NCI-H2196 treated with DMSO at 0.1 percent for 48 hours (cell line): ENCODE data around the gene RNASE9.
"Not testable (repeated sequence)": the region's sequence is repeated elsewhere in the genome, so short reads cannot be mapped to it uniquely, and the experiment has no call there.

Source experiments
- DNase-seq: peaks from one replicate; lab custom pipeline; 2025; ENCODE audit not compliant: unreplicated experiment; lab: John Stamatoyannopoulos, UW

Gene RNASE9

DNA sequence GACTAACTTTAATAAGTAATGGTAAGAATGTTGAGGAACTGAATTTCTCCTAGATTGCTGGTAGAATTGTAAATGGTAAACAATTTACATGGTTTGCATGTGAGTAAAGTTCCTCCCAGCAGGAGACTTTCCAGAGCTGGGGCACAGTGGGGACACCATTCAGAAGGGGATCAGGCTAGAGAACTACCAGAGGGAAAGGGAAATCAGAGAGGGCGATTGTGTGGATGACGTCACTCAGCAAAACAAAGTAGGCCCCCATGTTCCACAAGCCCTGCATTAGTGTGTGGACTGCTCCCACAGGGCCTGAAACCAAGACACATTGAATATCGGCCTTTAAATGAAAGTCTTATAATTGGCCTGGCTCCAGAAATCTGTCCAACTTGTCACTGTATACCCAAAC lies 17.5 kb upstream of the RNASE9 start:
- DNase-seq = no peak

DNA sequence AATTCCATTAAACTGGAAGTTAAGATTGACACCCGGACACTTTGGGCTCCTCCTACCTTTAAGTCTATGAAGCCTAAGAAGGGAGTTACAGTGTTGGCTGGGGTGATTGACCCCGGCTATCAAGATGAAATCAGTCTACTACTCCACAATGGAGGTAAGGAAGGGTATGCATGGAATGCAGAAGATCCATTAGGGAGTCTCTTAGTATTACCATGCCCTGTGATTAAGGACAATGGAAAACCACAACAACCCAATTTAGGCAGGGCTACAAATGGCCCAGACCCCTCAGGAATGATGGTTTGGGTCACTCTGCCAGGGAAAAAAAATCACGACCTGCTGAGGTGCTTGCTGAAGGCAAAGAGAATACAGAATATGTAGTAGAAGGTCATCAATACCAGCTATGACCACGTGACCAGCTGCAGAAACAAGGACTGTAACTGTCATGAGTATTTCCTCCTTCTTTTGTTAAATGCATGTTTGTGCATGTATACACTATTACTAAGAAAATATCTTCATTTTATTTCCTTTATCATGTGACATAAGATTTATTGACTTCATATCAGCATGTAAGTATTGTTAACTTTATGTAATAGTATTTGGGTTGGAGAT lies 11.6 kb upstream of the RNASE9 start:
- DNase-seq = not testable (repeated sequence)

DNA sequence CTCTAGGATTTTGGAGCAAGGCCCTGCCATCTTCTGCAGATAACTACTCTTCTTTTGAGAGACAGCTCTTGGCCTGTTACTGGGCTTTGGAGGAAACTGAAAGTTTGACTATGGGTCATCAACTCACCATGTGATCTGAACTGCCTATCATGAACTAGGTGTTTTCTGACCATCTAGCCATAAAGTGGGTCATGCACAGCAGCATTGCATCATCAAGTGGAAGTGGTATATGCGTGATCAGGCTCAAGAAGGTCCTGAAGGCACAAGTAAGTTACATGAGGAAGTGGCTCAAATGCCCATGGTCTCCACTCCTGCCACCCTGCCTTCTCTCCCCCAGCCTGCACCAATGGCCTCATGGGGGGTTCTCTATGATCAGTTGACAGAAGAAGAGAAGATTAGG lies 9.9 kb upstream of the RNASE9 start:
- DNase-seq = not testable (repeated sequence)

DNA sequence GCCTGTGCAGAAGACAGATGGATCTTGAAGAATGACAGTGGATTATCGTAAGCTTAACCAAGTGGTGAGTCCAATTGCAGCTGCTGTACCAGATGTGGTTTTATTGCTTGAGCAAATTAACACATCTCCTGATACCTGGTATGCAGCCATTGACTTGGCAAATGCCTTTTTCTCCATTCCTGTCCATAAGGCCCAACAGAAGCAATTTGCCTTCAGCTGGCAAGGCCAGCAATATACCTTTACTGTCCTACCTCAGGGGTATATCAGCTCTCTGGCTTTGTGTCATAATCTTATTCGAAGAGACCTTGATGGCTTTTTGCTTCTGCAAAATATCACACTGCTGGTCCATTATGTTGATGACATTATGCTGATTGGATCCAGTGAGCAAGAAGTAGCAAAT lies 9.0 kb upstream of the RNASE9 start:
- DNase-seq = not testable (repeated sequence)

DNA sequence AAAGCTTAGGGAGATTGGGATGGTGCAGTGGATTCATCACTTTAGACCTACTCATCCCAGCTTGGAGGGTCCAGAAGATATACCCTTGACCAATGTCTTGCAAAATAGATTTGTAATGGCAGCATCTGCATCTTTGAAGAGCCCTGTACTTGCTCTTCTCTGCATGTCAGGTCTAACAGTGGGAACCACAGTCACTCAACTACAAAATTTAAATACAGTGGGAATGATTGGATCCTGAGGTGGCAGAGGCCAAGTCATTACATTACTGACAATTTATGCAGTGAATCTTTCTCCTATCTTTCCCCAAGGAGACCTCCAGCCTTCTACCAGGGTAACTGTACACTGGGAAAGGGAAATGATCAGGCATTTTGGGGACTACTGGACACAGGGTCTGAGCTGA lies 8.2 kb upstream of the RNASE9 start:
- DNase-seq = no peak

DNA sequence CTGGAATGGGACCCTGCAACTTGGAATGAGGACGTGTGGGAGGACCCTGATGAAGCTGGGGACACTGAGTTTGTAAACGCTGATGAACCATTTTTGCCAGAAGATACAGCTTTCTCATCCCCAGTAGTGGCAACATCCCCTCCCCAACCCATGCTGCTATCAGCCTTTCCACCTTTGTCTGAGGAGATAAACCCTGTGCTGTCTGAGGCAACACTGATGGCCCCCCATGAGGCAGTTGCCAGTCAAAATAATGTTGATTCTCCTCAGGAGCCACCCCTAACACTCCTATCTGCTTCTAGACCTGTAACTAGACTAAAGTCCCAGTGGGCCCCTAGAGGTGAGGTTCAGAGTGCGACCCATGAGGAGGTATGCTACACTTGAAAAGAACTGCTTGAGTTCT lies 7.5 kb upstream of the RNASE9 start:
- no peak for DNase-seq

DNA sequence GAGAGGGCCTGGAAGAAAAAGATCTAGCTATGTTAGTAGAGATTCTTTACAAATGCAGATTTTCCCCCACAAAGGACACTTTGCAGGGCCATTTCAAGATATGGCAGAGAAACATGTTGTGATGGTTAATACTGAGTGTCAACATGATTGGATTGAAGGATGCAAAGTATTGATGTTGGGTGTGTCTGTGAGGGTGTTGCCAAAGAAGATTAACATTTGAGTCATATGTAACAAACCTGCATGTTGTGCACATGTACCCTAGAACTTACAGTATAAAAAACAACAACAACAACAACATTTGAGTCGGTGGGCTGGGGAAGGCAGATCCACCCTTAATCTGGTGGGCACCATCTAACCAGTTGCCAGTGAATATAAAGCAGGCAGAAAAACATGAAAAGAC lies 6.4 kb upstream of the RNASE9 start:
- not testable (repeated sequence) for DNase-seq

DNA sequence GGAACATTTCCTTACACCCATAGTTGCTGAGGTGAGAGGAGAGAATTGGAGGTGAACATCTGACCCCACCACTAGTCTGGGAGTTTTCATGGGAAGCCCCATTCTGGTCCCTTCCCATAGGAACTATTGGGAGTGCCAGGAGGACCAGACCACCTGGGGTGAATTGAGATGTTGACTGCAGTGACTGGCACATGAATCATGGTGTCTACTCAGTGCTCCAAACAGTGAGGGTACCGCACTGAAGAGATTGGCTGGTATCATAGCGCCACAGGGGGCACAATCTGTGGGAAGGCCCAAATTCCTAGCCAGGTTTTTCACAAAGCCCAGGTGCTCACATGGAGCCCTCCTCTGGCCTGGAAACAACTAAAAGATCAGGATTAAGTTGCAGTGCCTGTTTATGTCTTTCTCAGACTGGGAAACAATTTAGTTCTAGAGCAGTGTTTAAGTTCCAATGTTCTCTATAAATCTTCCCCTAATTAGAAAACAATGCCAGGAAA lies 3.7 kb upstream of the RNASE9 start:
- DNase-seq = no peak

DNA sequence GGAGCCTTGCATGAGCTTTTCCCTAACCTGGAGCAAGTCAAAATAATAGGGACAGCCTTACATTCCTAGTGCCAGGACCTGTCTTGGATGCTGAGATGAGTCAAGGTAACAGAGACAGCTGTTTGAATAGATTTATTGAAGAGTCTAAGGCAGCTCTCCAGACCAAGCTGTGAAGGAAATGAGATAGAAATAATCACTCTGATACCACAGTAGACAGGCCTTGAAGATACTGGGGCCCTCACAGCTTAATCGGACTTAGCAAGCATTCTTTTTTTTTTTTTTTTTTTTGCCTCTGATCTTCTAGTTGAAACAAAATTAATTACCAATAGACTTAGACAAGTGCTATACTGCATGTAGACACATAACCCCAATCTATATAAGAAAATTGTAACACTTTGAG lies 3.1 kb upstream of the RNASE9 start:
- no peak for DNase-seq

DNA sequence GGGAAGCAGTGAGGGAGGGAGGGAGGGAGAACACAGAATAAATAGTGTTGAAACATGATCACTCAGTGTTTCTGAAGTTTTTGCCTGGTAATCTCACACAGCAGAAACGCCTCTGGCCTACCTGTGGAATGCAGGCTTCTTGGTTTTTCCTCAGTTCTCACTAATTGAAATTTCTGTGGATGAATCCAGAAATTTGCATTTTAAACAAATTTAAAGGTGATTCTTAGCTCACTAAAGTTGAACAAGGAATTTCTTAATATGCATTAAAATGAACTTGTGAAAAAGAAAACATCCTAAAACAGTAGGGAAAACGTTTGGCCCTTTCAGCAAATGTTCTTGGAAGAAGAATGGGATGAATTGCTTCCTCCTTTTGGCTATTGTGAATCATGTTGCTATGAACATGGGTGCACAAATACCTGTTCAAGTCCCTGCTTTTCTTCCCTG lies 1.4 kb downstream of the RNASE9 start:
- no peak for DNase-seq

DNA sequence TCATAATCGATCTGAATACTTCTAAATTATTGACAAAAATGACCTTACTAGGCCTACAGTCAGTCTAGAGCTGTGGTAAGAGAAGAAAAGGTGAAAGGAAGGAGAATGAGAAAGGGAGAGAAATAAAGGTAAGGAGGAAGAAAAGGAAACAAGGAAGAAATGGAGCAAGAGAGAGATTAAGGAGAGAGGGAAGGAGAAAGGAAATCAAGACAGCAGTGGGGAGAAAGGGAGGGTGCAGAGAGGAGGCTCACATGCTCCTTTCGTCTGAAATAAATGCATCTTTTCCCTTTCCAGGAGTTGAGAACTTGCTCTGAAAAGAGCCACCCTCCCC lies 3.7 kb downstream of the RNASE9 start:
- no peak for DNase-seq

DNA sequence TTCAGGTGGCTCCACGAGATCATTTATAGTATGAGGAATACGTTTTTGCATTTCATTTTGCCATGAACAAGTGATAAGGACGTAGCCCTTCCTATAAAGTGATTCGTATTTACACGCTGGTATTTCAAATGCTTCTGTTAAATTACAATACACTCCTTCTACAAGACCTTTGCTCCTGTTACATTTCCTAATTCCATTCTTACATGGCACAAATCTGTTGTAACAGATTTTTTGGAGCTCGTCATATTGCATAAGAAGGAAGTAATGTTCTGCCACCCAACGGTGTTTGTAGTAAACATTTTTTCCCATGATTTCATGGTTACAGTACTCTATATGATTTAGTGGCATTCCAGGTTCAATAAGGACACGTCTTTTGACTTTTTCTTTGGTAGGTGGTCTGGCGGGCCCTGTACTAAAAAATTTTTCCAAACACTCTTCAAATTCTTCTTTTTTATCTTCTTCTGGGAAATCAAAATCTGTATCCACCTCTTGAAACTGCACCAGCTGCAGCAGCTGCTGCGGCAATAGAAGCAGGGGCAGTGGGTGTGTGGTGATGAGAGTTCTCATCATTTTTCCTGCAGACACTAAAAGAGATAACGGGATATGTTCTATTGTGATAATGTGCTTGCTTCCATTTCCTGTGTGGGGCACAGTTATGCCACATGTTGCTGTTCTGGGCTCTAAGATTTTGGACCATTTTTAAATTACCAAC lies 4.2 kb downstream of the RNASE9 start:
- no peak for DNase-seq

DNA sequence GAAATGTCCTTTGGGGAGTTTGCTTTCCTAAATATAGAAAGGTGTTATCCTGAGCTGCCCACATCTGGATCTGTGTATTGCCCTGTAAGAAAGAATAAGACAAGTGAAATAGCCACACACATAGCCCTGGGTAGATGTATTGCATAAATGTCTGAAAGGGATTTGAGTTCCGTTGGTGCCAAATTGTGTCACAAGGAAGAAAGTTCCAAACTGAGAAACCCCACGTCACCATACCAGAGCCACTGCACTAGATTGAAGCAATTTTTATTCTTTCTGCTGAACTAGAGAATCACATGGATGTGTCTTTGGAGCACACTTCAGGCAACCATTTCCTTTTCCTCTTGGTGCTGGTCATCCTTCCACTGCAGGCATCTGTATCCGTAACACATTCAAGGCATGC lies 5.0 kb downstream of the RNASE9 start:
- no peak for DNase-seq

DNA sequence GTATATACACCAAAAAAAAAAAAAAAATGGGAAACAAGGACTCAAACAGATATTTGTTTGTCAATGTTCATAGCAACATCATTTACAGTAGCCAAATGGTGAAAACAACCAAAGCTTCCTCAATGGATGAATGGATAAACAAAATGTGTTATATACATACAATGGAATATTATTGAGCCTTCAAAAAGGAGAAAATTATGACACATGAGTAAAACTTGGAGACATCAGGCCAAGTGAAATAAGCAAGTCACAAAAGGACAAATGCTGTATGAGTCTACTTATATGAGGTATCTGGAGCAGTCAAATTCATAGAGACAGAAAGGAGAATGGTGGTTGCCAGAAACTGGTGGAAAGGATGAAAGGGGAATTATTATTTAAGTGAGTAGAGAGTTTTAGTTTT lies 7.8 kb downstream of the RNASE9 start:
- no peak for DNase-seq

DNA sequence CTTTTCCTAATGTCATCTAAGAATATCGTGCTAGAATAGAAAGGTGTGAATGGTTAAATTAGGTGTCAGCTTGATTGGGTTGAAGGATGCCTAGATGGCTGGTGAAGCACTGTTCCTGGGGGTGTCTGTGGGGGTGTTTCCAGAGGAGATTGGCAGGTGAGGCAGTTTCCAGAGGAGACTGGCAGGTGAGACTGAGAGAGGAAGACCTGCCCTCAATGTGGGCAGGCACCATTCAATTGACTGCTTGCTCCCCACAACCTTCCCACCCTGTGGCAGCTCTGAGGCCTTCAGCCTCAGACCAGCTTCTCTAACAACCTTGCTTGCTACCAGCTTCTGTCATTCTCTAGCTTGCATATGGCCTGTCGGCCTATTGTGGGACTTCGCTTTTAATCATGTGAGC lies 9.2 kb downstream of the RNASE9 start:
- no peak for DNase-seq

DNA sequence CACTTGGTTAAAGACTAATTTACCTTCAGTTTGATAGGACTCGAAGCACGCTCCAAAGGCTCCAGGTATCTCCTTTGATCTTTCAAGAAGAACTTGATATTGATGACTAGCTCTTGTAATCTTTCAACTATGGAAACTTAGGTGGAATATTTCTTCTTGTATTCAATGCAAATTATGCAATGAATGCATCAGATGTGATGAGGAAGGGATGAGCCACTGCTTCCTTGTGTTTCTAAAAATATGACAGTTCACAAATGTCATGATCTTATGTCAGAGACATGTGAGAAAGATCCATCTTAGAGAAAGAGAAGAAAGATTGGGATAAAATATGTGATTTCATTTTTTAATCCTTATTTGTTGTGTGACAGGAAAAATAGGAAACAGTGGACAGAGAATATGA lies 9.9 kb downstream of the RNASE9 start:
- no peak for DNase-seq

DNA sequence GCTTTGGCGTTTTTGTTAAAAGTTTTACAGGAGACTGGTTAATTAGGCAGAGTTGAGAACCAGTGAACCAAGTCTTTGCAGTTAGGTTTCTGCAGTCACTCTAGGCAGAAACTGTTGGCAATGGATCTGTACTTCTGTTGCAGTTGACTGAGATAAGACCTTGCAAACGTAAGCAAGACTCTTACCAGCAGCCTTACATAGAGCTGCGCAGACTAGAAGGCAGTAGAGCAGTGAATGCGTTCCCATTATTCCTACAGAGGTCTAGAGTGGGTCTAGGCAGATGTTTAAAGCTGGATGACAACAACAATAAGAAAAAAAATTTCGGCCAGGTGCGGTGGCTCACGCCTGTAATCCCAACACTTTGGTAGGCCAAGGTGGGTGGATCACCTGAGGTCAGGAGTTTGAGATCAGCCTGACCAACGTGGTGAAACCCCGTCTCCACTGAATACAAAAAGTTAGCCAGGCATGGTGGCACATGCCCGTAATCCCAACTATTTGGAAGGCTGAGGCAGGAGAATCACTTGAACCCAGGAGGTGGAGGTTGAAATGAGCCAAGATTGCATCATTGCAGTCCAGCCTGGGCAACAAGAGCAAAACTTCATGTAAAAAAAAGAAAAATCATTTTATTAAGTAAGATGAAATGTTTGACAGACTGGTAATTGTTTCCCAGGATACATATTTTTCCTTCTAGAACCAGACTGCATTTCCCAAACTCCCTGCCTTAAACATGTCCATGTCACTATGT lies 12.3 kb downstream of the RNASE9 start:
- DNase-seq = no peak

DNA sequence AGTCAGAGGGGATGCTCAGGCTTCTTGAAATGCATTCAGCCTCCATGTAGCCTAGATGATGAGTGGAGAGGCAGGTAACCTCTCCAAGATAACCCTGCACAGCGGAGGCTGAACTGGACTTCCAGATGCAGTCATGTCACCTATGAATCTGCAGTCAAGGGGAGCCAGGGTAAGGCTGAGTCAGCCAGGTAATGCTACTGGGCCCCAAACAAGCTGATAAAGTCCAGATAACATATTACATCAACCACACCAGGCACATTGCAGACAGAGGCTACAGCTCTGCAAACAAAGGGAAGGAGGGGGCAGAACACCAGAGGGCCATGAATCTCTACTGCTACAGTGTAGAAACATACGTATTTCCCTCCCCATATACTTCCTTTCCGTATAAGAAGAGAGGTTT lies 14.0 kb downstream of the RNASE9 start:
- DNase-seq = no peak

DNA sequence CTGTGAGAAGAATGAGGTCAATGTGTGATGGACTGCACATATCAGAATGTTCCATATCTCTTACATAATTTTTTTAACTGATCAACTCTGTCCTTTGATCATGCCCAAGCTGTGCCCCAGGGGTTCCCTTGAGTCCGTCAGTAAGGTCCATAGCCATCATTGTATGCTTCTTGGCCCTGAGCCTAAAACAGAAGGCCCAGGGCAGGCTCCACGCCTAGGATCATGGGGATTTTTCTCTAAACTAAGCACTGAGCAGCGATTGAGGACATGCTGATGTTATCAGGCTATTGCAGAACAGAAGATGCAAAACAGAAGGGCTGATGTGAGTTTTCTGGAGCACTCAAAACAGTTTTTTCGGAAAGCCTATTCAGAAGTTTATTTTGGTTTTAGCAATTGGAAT lies 20.9 kb downstream of the RNASE9 start:
- no peak for DNase-seq

DNA sequence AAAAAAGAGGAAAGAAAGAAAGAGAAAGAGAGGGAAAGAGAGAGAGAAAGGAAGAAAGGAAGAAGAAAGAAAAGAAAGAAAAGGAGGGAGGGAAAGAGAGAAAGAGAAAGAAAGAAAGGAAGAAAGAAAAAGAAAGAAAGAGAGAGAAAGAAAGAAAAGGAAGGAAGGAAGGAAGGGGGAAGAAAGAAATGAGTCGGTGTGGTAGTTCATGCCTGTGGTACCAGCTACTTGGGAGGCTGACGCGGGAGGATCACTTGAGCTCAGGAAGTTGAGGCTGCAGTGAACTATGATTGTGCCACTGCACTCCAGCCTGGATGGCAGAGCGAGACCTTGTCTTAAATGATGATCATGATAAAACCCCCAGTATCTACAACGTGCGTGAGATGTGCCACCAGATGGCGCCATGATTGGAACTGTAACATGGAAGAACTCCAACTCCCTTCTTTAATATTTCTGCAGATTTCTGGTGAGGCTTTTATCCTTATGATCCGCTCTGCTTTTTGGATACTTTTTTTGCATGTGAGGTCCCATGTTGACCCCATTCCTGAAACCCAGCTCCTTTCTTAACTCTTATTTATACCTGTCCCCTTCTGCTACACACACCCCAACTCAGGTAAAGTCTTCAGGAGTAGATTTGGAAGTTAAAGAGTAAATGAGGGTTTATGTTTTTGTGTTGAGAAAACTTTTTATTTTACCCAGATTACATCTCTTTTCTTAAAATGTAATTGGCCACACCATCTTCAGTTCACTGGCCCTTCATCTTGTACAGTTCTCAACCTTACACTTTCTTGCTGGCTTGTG lies 29.9 kb downstream of the RNASE9 start:
- no peak for DNase-seq

DNA sequence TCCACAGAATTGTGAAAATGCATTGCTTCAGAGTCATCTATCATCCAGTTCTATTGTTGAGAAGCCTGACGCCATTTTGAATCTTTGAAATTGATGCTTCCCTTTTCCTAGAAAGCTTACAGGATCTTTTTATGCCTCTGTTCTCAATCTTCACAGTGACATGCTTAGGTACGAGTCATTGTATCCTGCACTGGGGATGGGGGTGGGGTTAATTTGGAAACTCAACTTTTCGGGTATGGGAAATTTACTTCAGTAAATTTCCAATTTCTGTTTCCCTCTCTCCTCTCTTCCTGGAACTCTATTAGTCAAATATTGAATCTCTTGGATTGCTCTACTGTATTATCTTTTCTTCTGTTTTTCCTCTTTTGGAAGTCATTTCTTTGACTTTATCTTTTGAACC lies 31.0 kb downstream of the RNASE9 start:
- no peak for DNase-seq
